GM18499 (cell line): ENCODE measurements around the gene GUCY1B1.
"Not testable (repeated sequence)": the region's sequence is repeated elsewhere in the genome, so short reads cannot be mapped to it uniquely, and the experiment has no call there.

Source experiments
- ATAC-seq: cut with Tn5 transposase; IDR thresholded peaks from one replicate; pipeline ENCODE4 v1.9.1; 2021; ENCODE audit warnings: moderate number of reproducible peaks; ENCODE audit not compliant: insufficient read depth, unreplicated experiment

Gene GUCY1B1

GRCh38 chr4:155795991-155796390, 37.2 kb downstream of the GUCY1B1 start:
- peak; percentile 65 for ATAC-seq

GRCh38 chr4:155797581-155797980, 38.8 kb downstream of the GUCY1B1 start:
- ATAC-seq, result not testable (repeated sequence)

- ATAC-seq, result no peak
Observed at GRCh38 chr4:155799116-155799793, 40.4 kb downstream of the GUCY1B1 start.

GRCh38 chr4:155799794-155800123, 40.9 kb downstream of the GUCY1B1 start:
- no peak for ATAC-seq

GRCh38 chr4:155800685-155801343, 42.0 kb downstream of the GUCY1B1 start:
- ATAC-seq, result no peak

- no peak for ATAC-seq
Observed at GRCh38 chr4:155802190-155802959, 43.6 kb downstream of the GUCY1B1 start.

- no peak for ATAC-seq
Observed at GRCh38 chr4:155805016-155805415, 46.2 kb downstream of the GUCY1B1 start.

- ATAC-seq, result no peak
Observed at GRCh38 chr4:155807021-155807420, 48.2 kb downstream of the GUCY1B1 start.

GRCh38 chr4:155809835-155810234, 51.0 kb downstream of the GUCY1B1 start:
- ATAC-seq, result peak; percentile 99

- no peak for ATAC-seq
Observed at GRCh38 chr4:155811083-155811482, 52.3 kb downstream of the GUCY1B1 start.

GRCh38 chr4:155818639-155819038, 59.8 kb downstream of the GUCY1B1 start:
- no peak for ATAC-seq

- ATAC-seq, result no peak
Observed at GRCh38 chr4:155819066-155819465, 60.2 kb downstream of the GUCY1B1 start.

- ATAC-seq, result no peak
Observed at GRCh38 chr4:155820887-155821518, 62.2 kb downstream of the GUCY1B1 start.

GRCh38 chr4:155822572-155822971, 63.8 kb downstream of the GUCY1B1 start:
- no peak for ATAC-seq

- ATAC-seq, result no peak
Observed at GRCh38 chr4:155828628-155829027, 69.8 kb downstream of the GUCY1B1 start.

- ATAC-seq, result no peak
Observed at GRCh38 chr4:155832664-155833063, 73.8 kb downstream of the GUCY1B1 start.

GRCh38 chr4:155837203-155837796, 78.5 kb downstream of the GUCY1B1 start:
- no peak for ATAC-seq

- ATAC-seq, result no peak
Observed at GRCh38 chr4:155842080-155842479, 83.3 kb downstream of the GUCY1B1 start.

- no peak for ATAC-seq
Observed at GRCh38 chr4:155846929-155847328, 88.1 kb downstream of the GUCY1B1 start.

GRCh38 chr4:155849042-155849441, 90.2 kb downstream of the GUCY1B1 start:
- ATAC-seq, result no peak

GRCh38 chr4:155853189-155853588, 94.4 kb downstream of the GUCY1B1 start:
- ATAC-seq, result no peak
